Neutrophil (primary cell): ENCODE data around the gene GNG11.

Source experiments
- H3K27ac ChIP-seq: fragments of 200-600 bp; sonication (generic); 2 replicates; pipeline ENCODE4 v1.5.1; 2016; ENCODE audit warnings: mild to moderate bottlenecking, moderate library complexity
- H3K27me3 ChIP-seq: fragments of 200-600 bp; sonication (generic); 2 replicates; pipeline ENCODE4 v1.6.0; 2016; ENCODE audit warnings: mild to moderate bottlenecking
- H3K36me3 ChIP-seq: fragments of 200-600 bp; sonication (generic); 2 replicates; pipeline ENCODE4 v1.5.1; 2017
- H3K4me1 ChIP-seq, 2 experiments: fragments of 200-600 bp in 1 of 2; sonication (generic) in 1 of 2; 1 replicate in 1 of 2; 2 replicates in 1 of 2; pipeline versions ENCODE4 v1.5.1 to v1.6.1; 2013 to 2016; ENCODE audit warnings: low read depth in 1 of 2, low read length in 1 of 2, mild to moderate bottlenecking in 1 of 2, moderate library complexity in 1 of 2; ENCODE audit not compliant: control insufficient read depth in 1 of 2, insufficient read depth in 1 of 2
- H3K4me3 ChIP-seq, 2 experiments: fragments of 200-600 bp in 1 of 2; sonication (generic) in 1 of 2; 1 replicate in 1 of 2; 2 replicates in 1 of 2; pipeline ENCODE4 v1.5.1; 2013 to 2016; ENCODE audit warnings: low read depth in 1 of 2, low read length in 1 of 2, mild to moderate bottlenecking in 1 of 2, moderate library complexity in 1 of 2
- H3K9me3 ChIP-seq: fragments of 200-600 bp; sonication (generic); 2 replicates; pipeline ENCODE4 v1.5.1; 2016
- CTCF ChIP-seq: fragments of 200-600 bp; sonication (generic); IDR thresholded peaks from 2 replicates; pipeline ENCODE4 v1.5.1; 2016; ENCODE audit warnings: antibody characterized with exemption

GNG11 gene

DNA sequence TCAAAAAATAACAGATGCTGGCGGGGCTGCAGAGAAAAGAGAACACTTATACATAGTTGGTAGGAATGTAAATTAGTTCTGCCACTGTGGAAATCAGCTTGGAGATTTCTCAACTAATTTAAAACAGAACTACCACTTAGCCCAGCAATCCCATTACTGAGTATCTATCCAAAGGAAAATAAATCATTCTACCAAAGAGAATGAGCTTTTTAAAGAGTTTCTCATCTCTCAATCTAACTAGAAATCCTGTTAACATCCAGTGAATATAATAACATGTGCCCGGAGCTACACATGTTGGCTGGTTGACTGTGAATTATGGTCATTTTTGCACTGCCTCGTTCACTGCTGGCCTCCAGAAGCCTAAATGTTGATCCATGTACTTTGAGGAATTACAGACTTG is 43.3 kb downstream of the GNG11 start:
- Histone ChIP-seq H3K27me3 (no peaks in the 10 kb centered on the region), H3K27ac (no peak overlapping the region), H3K9me3 (no peaks in the 10 kb centered on the region), H3K36me3 (no peaks in the 10 kb centered on the region), H3K4me1 (no peaks in the 10 kb centered on the region), H3K4me3 (no peak overlapping the region)
- no peak for TF ChIP-seq CTCF

- H3K36me3 ChIP-seq, result no peaks in the 10 kb centered on the region
- H3K27ac ChIP-seq, result no peak overlapping the region
- no peaks in the 10 kb centered on the region for H3K9me3 ChIP-seq
- TF ChIP-seq CTCF, result no peak
- H3K27me3 ChIP-seq, result no peaks in the 10 kb centered on the region
- no peak overlapping the region for H3K4me3 ChIP-seq
- no peaks in the 10 kb centered on the region for H3K4me1 ChIP-seq
These were observed 47.5 kb downstream of the GNG11 start for GRCh38 chr7:93968911-93969620.

GRCh38 chr7:93972029-93972725 is 50.6 kb downstream of the GNG11 start:
- Histone ChIP-seq H3K4me1 (no peaks in the 10 kb centered on the region), H3K4me3 (no peak overlapping the region), H3K36me3 (no peaks in the 10 kb centered on the region), H3K27me3 (no peaks in the 10 kb centered on the region), H3K9me3 (no peaks in the 10 kb centered on the region), H3K27ac (no peak overlapping the region)
- TF ChIP-seq CTCF, result no peak

- no peaks in the 10 kb centered on the region for H3K4me1 ChIP-seq
- H3K4me3 ChIP-seq, result no peak overlapping the region
- no peak overlapping the region for H3K27ac ChIP-seq
- no peak for TF ChIP-seq CTCF
- H3K36me3 ChIP-seq, result no peaks in the 10 kb centered on the region
- H3K27me3 ChIP-seq, result no peaks in the 10 kb centered on the region
- no peaks in the 10 kb centered on the region for H3K9me3 ChIP-seq
These were observed 51.6 kb downstream of the GNG11 start for GRCh38 chr7:93973134-93973533.

GRCh38 chr7:93977211-93977950 is 55.8 kb downstream of the GNG11 start:
- TF ChIP-seq CTCF, result no peak
- Histone ChIP-seq H3K4me3 (no peak overlapping the region), H3K4me1 (no peaks in the 10 kb centered on the region)

More at GRCh38 chr7:93977211-93977950, 55.8 kb downstream of the GNG11 start:
- H3K36me3 ChIP-seq, result no peaks in the 10 kb centered on the region
- no peaks in the 10 kb centered on the region for H3K27me3 ChIP-seq
- H3K27ac ChIP-seq, result no peak overlapping the region
- no peaks in the 10 kb centered on the region for H3K9me3 ChIP-seq
